Glomerular endothelial cell (primary cell): ENCODE data around the gene SLC22A25. TPM values are rescaled to one million over a fixed set of nuclear protein-coding genes. Genes with fewer than 3 reads are reported as not detected.
"Not testable (repeated sequence)": the region's sequence is repeated elsewhere in the genome, so short reads cannot be mapped to it uniquely, and the experiment has no call there.

Experiments used
- DNase-seq: peaks from one replicate; pipeline ENCODE4 v3.0.0-alpha.2; 2011; ENCODE audit warnings: low read depth, low spot score; ENCODE audit errors: extremely low read depth
- total RNA-seq: library from RNA; depleted of rRNA; stranded (reverse); fragments of >200 nt; gene quantifications from 2 replicates; pipeline ENCODE4 v1.2.3, GENCODE V29; 2015

SLC22A25 gene
- total RNA-seq = not detected in 2 replicates

GRCh38 chr11:63243533-63243932 lies at the start of gene SLC22A25:
Gene SLC22A25 (minus strand): TSS chr11:63243599. CDS start chr11:63229652, 13,947 bp downstream.
- DNase-seq = no peak

GRCh38 chr11:63290285-63290684 lies 46.9 kb upstream of the SLC22A25 start:
- DNase-seq = no peak

- no peak for DNase-seq
Observed at GRCh38 chr11:63289658-63290057, 46.3 kb upstream of the SLC22A25 start.

GRCh38 chr11:63282579-63282978 lies 39.2 kb upstream of the SLC22A25 start:
- DNase-seq = no peak

- no peak for DNase-seq
Observed at GRCh38 chr11:63280920-63281319, 37.5 kb upstream of the SLC22A25 start.

GRCh38 chr11:63277345-63277943 lies 34.0 kb upstream of the SLC22A25 start:
- no peak for DNase-seq

- no peak for DNase-seq
Observed at GRCh38 chr11:63274776-63275175, 31.4 kb upstream of the SLC22A25 start.

- DNase-seq = no peak
Observed at GRCh38 chr11:63273685-63274084, 30.3 kb upstream of the SLC22A25 start.

- no peak for DNase-seq
Observed at GRCh38 chr11:63262547-63262946, 19.1 kb upstream of the SLC22A25 start.

- DNase-seq = no peak
Observed at GRCh38 chr11:63251312-63251711, 7.9 kb upstream of the SLC22A25 start.

- DNase-seq = no peak
Observed at GRCh38 chr11:63250162-63251050, 7.0 kb upstream of the SLC22A25 start.

GRCh38 chr11:63248966-63249365 lies 5.6 kb upstream of the SLC22A25 start:
- no peak for DNase-seq

GRCh38 chr11:63247237-63248002 lies 4.0 kb upstream of the SLC22A25 start:
- not testable (repeated sequence) for DNase-seq

GRCh38 chr11:63246045-63246444 lies 2.6 kb upstream of the SLC22A25 start:
- no peak for DNase-seq

- DNase-seq = no peak
Observed at GRCh38 chr11:63244862-63245261, 1.5 kb upstream of the SLC22A25 start.

- no peak for DNase-seq
Observed at GRCh38 chr11:63242089-63242781, 1.2 kb downstream of the SLC22A25 start.

- no peak for DNase-seq
Observed at GRCh38 chr11:63240791-63241379, 2.5 kb downstream of the SLC22A25 start.

- DNase-seq = no peak
Observed at GRCh38 chr11:63240098-63240497, 3.3 kb downstream of the SLC22A25 start.

GRCh38 chr11:63239254-63239653 lies 4.1 kb downstream of the SLC22A25 start:
- no peak for DNase-seq

GRCh38 chr11:63237413-63237812 lies 6.0 kb downstream of the SLC22A25 start:
- DNase-seq = no peak
